Pulmonary artery endothelial cell (primary cell): Measurements from ENCODE around the gene S100A10. TPM values are rescaled to one million over a fixed set of nuclear protein-coding genes. Genes with fewer than 3 reads are reported as not detected.

Experiments
- DNase-seq: peaks from one replicate; pipeline ENCODE4 v3.0.0-alpha.2; 2011; ENCODE audit warnings: low read depth, low spot score
- total RNA-seq: library from RNA; depleted of rRNA; stranded (reverse); fragments of >200 nt; gene quantifications from 2 replicates; pipeline ENCODE4 v1.2.3, GENCODE V29; 2014

Gene S100A10
- 144 and 182 TPM in 2 replicates for total RNA-seq

GRCh38 chr1:151993734-151994496, at the start of gene S100A10:
S100A10 (minus strand) TSS chr1:151993859; CDS start chr1:151986230, 7,629 bp downstream.
- DNase-seq: no peak

GRCh38 chr1:152042030-152042429, 48.4 kb upstream of the S100A10 start:
- no peak for DNase-seq

GRCh38 chr1:152039886-152040285, 46.2 kb upstream of the S100A10 start:
- DNase-seq: no peak

- no peak for DNase-seq
Measured at GRCh38 chr1:152039461-152039860, 45.8 kb upstream of the S100A10 start.

- no peak for DNase-seq
Measured at GRCh38 chr1:152038871-152039270, 45.2 kb upstream of the S100A10 start.

- DNase-seq: peak; percentile 29
Measured at GRCh38 chr1:152036267-152037216, 42.9 kb upstream of the S100A10 start, which contains the start of gene S100A11. S100A11 (minus strand) TSS chr1:152037004; CDS start chr1:152036915, 89 bp downstream.

GRCh38 chr1:152035539-152036266, 42.0 kb upstream of the S100A10 start:
- no peak for DNase-seq

- no peak for DNase-seq
Measured at GRCh38 chr1:152034654-152035538, 41.2 kb upstream of the S100A10 start.

- DNase-seq: no peak
Measured at GRCh38 chr1:152034324-152034653, 40.6 kb upstream of the S100A10 start.

GRCh38 chr1:152029929-152030211, 36.2 kb upstream of the S100A10 start:
- DNase-seq: no peak

GRCh38 chr1:152029144-152029928, 35.7 kb upstream of the S100A10 start:
- no peak for DNase-seq

GRCh38 chr1:152026895-152027294, 33.2 kb upstream of the S100A10 start:
- DNase-seq: no peak

- DNase-seq: no peak
Measured at GRCh38 chr1:152024223-152024622, 30.6 kb upstream of the S100A10 start.

GRCh38 chr1:152023221-152023620, 29.6 kb upstream of the S100A10 start:
- no peak for DNase-seq

- DNase-seq: no peak
Measured at GRCh38 chr1:152022474-152022873, 28.8 kb upstream of the S100A10 start.

GRCh38 chr1:152021569-152021968, 27.9 kb upstream of the S100A10 start:
- no peak for DNase-seq

- no peak for DNase-seq
Measured at GRCh38 chr1:152020849-152021248, 27.2 kb upstream of the S100A10 start.

GRCh38 chr1:152018537-152018936, 24.9 kb upstream of the S100A10 start:
- DNase-seq: no peak

GRCh38 chr1:152015766-152016165, 22.1 kb upstream of the S100A10 start:
- DNase-seq: no peak

- no peak for DNase-seq
Measured at GRCh38 chr1:152014943-152015342, 21.3 kb upstream of the S100A10 start.
